ENCODE measurements around the gene KIFC3.

The KIFC3 gene

GRCh38 chr16:57769541-57770145, 32.6 kb downstream of the KIFC3 start:
- no peak for DNase-seq (ENCODE audit: low read depth)
- TF ChIP-seq MYC (IDR thresholded peaks at IDR 0.05; ENCODE audit: low read depth, low read length) (no peak), MAX (IDR thresholded peaks at IDR 0.05; ENCODE audit: low read depth, low read length) (no peak), CTCF (IDR thresholded peaks at IDR 0.05; ENCODE audit: low read depth, low read length) (no peak), POLR2A (IDR thresholded peaks at IDR 0.05; ENCODE audit: extremely low read depth, insufficient read length) (no peak)
- H3K4me3 ChIP-seq (ENCODE audit: low read depth, low read length), result no peak overlapping the region

GRCh38 chr16:57766714-57767348, 35.5 kb downstream of the KIFC3 start:
- H3K4me3 ChIP-seq (ENCODE audit: low read depth, low read length), result no peak overlapping the region
- DNase-seq (ENCODE audit: low read depth), result no peak
- TF ChIP-seq MAX (IDR thresholded peaks at IDR 0.05; ENCODE audit: low read depth, low read length) (no peak), MYC (IDR thresholded peaks at IDR 0.05; ENCODE audit: low read depth, low read length) (no peak), CTCF (IDR thresholded peaks at IDR 0.05; ENCODE audit: low read depth, low read length) (no peak), POLR2A (IDR thresholded peaks at IDR 0.05; ENCODE audit: extremely low read depth, insufficient read length) (no peak)

GRCh38 chr16:57765160-57765728, 37.0 kb downstream of the KIFC3 start:
- TF ChIP-seq POLR2A (IDR thresholded peaks at IDR 0.05; ENCODE audit: extremely low read depth, insufficient read length), result no peak
- no peak for TF ChIP-seq MYC (IDR thresholded peaks at IDR 0.05; ENCODE audit: low read depth, low read length)
- TF ChIP-seq MAX (IDR thresholded peaks at IDR 0.05; ENCODE audit: low read depth, low read length), result no peak
- TF ChIP-seq CTCF (IDR thresholded peaks at IDR 0.05; ENCODE audit: low read depth, low read length), result no peak
- H3K4me3 ChIP-seq (ENCODE audit: low read depth, low read length), result no peak overlapping the region
- DNase-seq (ENCODE audit: low read depth), result no peak

- no peak overlapping the region for H3K4me3 ChIP-seq (ENCODE audit: low read depth, low read length)
- TF ChIP-seq MYC (IDR thresholded peaks at IDR 0.05; ENCODE audit: low read depth, low read length) (no peak), MAX (IDR thresholded peaks at IDR 0.05; ENCODE audit: low read depth, low read length) (peak; percentile 77)
- peak; percentile 81 for DNase-seq (ENCODE audit: low read depth)
These were observed 37.7 kb downstream of the KIFC3 start for GRCh38 chr16:57764341-57765159.

- H3K4me3 ChIP-seq (ENCODE audit: low read depth, low read length), result no peak overlapping the region
- DNase-seq (ENCODE audit: low read depth), result no peak
- TF ChIP-seq CTCF (IDR thresholded peaks at IDR 0.05; ENCODE audit: low read depth, low read length), result no peak
- no peak for TF ChIP-seq MYC (IDR thresholded peaks at IDR 0.05; ENCODE audit: low read depth, low read length)
- TF ChIP-seq MAX (IDR thresholded peaks at IDR 0.05; ENCODE audit: low read depth, low read length), result no peak
- TF ChIP-seq POLR2A (IDR thresholded peaks at IDR 0.05; ENCODE audit: extremely low read depth, insufficient read length), result no peak
These were observed 38.3 kb downstream of the KIFC3 start for GRCh38 chr16:57764006-57764340.
